ENCODE data around the gene GIPC2.

The GIPC2 gene

GRCh38 chr1:78068681-78069283 is 23.0 kb downstream of the GIPC2 start:
- H3K36me3 ChIP-seq: no peaks in the 10 kb centered on the region
- no peak for TF ChIP-seq CTCF (IDR thresholded peaks at IDR 0.05; ENCODE audit: low read depth, low read length)
- DNase-seq: no peak

GRCh38 chr1:78069784-78070183 is 24.0 kb downstream of the GIPC2 start:
- no peaks in the 10 kb centered on the region for H3K9me3 ChIP-seq
- H3K4me1 ChIP-seq: no peaks in the 10 kb centered on the region
- DNase-seq: no peak
- H3K27me3 ChIP-seq: 0 out of 2 replicates have a peak, but pooled peaks cover 3% of the 10 kb centered on the region
- H3K36me3 ChIP-seq: no peaks in the 10 kb centered on the region
- no peak overlapping the region for H3K4me3 ChIP-seq (ENCODE audit: low read depth, low read length)
- TF ChIP-seq CTCF (IDR thresholded peaks at IDR 0.05; ENCODE audit: low read depth, low read length): no peak

More at GRCh38 chr1:78068681-78069283, 23.0 kb downstream of the GIPC2 start:
- Histone ChIP-seq H3K4me1 (no peaks in the 10 kb centered on the region), H3K27me3 (0 out of 2 replicates have a peak, but pooled peaks cover 3% of the 10 kb centered on the region), H3K4me3 (ENCODE audit: low read depth, low read length) (no peak overlapping the region), H3K9me3 (no peaks in the 10 kb centered on the region)

- no peaks in the 10 kb centered on the region for H3K36me3 ChIP-seq
- TF ChIP-seq CTCF (IDR thresholded peaks at IDR 0.05; ENCODE audit: low read depth, low read length): no peak
- H3K4me3 ChIP-seq (ENCODE audit: low read depth, low read length): no peak overlapping the region
- no peak for DNase-seq
- H3K9me3 ChIP-seq: no peaks in the 10 kb centered on the region
- H3K4me1 ChIP-seq: no peaks in the 10 kb centered on the region
- H3K27me3 ChIP-seq: 0 out of 2 replicates have a peak, but pooled peaks cover 3% of the 10 kb centered on the region
Measured at GRCh38 chr1:78070210-78070609, 24.4 kb downstream of the GIPC2 start.

- no peaks in the 10 kb centered on the region for H3K9me3 ChIP-seq
- no peak for TF ChIP-seq CTCF (IDR thresholded peaks at IDR 0.05; ENCODE audit: low read depth, low read length)
- no peaks in the 10 kb centered on the region for H3K36me3 ChIP-seq
- no peak overlapping the region for H3K4me3 ChIP-seq (ENCODE audit: low read depth, low read length)
- no peak for DNase-seq
- H3K27me3 ChIP-seq: 0 out of 2 replicates have a peak, but pooled peaks cover 3% of the 10 kb centered on the region
- H3K4me1 ChIP-seq: no peaks in the 10 kb centered on the region
Measured at GRCh38 chr1:78070758-78071157, 25.0 kb downstream of the GIPC2 start.

GRCh38 chr1:78071696-78072095 is 25.9 kb downstream of the GIPC2 start:
- TF ChIP-seq CTCF (IDR thresholded peaks at IDR 0.05; ENCODE audit: low read depth, low read length): no peak
- 0 out of 2 replicates have a peak, but pooled peaks cover 3% of the 10 kb centered on the region for H3K27me3 ChIP-seq
- no peaks in the 10 kb centered on the region for H3K36me3 ChIP-seq
- H3K9me3 ChIP-seq: no peaks in the 10 kb centered on the region
- no peak for DNase-seq
- H3K4me3 ChIP-seq (ENCODE audit: low read depth, low read length): no peak overlapping the region
- no peaks in the 10 kb centered on the region for H3K4me1 ChIP-seq

- H3K9me3 ChIP-seq: no peaks in the 10 kb centered on the region
- no peak overlapping the region for H3K4me3 ChIP-seq (ENCODE audit: low read depth, low read length)
- H3K36me3 ChIP-seq: no peaks in the 10 kb centered on the region
- H3K27me3 ChIP-seq: 0 out of 2 replicates have a peak, but pooled peaks cover 3% of the 10 kb centered on the region
- TF ChIP-seq CTCF (IDR thresholded peaks at IDR 0.05; ENCODE audit: low read depth, low read length): no peak
- no peak for DNase-seq
- no peaks in the 10 kb centered on the region for H3K4me1 ChIP-seq
Measured at GRCh38 chr1:78072216-78072615, 26.4 kb downstream of the GIPC2 start.
